Pancreas (tissue), 10 donors: ENCODE measurements around the gene WASF2. TPM values are rescaled to one million over a fixed set of nuclear protein-coding genes. Genes with fewer than 3 reads are reported as not detected.
"Not testable (repeated sequence)": the region's sequence is repeated elsewhere in the genome, so short reads cannot be mapped to it uniquely, and the experiment has no call there.

ENCODE experiments used
- ATAC-seq, 4 donors: fragments of 200-7000 bp; cut with Tn5 transposase; one replicate each; pipeline versions ENCODE4 v1.8.0 to v1.9.1; 2020; ENCODE audit warnings: mild to moderate bottlenecking in 4 of 4, moderate library complexity in 4 of 4
- DNase-seq, 6 donors: peaks; one replicate each; pipeline ENCODE4 v3.0.0-alpha.2; 2020
- FAIRE-seq: peaks from 2 replicates; lab custom pipeline; 2012; peaks lifted over from hg19 to GRCh38; lab: Jason Lieb, UNC
- H3K27ac ChIP-seq, 4 donors: fragments of 200-600 bp; sonication (generic); 1 replicate in 3 of 4; 2 replicates in 1 of 4; pipeline versions ENCODE4 v1.5.0 to v1.8.0; 2020
- H3K27me3 ChIP-seq, 4 donors: fragments of 200-600 bp; one replicate each; pipeline ENCODE4 v1.8.0; 2021
- H3K36me3 ChIP-seq, 3 donors: fragments of 200-600 bp; sonication (generic) in 1 of 3; one replicate each; pipeline versions ENCODE4 v1.5.0 to v1.8.0; 2020 to 2021
- H3K4me1 ChIP-seq, 3 donors: fragments of 200-600 bp; one replicate each; pipeline ENCODE4 v1.8.0; 2021
- H3K4me3 ChIP-seq, 4 donors: fragments of 200-600 bp; sonication (generic) in 2 of 4; one replicate each; pipeline versions ENCODE4 v1.5.0 to v1.8.0; 2020 to 2021
- H3K9me3 ChIP-seq, 4 donors: fragments of 200-600 bp; one replicate each; pipeline ENCODE4 v1.8.0; 2021
- CTCF ChIP-seq, 4 donors: fragments of 200-600 bp; sonication (generic) in 3 of 4; IDR thresholded peaks; one replicate each; pipeline versions ENCODE4 v1.5.0 to v1.8.0; 2021; ENCODE audit warnings: antibody characterized with exemption in 4 of 4
- WGBS, 2 donors: extraction: QIAGEN DNeasy Blood & Tissue Kit; methylation state at CpG; one replicate each; pipeline ENCODE4 v1.1.7; 2013; 5-methylcytosine and 5-hydroxymethylcytosine counted together
- intact Hi-C, 3 donors: fragments of 100-400 bp; cut with DNase I; formaldehyde crosslinking; loops; one replicate each; pipeline versions ENCODE4 v1.11.1 to v1.14.2; 2022
- polyA plus RNA-seq, 2 donors: library from polyadenylated mRNA; stranded (reverse); fragments of 200-250 nt; gene quantifications; one replicate each; pipeline ENCODE4 v1.2.3, GENCODE V29; 2013
- total RNA-seq, 6 donors: library from RNA; stranded (reverse); fragmentation: NEBNext Ultra II Directional in 4 of 6; extraction: Animal tissue kit (Norgen Biotek cat#: 25700) in 4 of 6; gene quantifications; one replicate each; pipeline versions ENCODE4 v1.2.1 to v1.2.4, GENCODE V29; 2021 to 2023
- donor health status: healthy with polysubstance abuse.
- donor health status: DM: no; HTN: no; CAD: no; lungs with moderate emphysema.
- donor health status: DM: no; HTN: no; CAD: no.
- donor health status: control.
- donor health status: control.
- donor health status: Bipolar disorder and iron deficiency.
- donor health status: DM: yes; HTN: yes; CAD: no.
- donor health status: DM: no; HTN: no; CAD: no.
- donor health status: DM: no; HTN: no; CAD: no.
- donor health status: DM: yes; HTN: yes; CAD: no.

WASF2 gene
- total and polyA plus RNA-seq, 8 donors = 13.5 to 83.2 (median 51.4) TPM

GRCh38 chr1:27478098-27478497, 11.9 kb downstream of the WASF2 start:
- DNase-seq (no peak), ATAC-seq (no peak), FAIRE-seq (no peak)
- no peaks in the 10 kb centered on the region for H3K36me3 ChIP-seq
- H3K27ac ChIP-seq = no peak overlapping the region
- intact Hi-C loops = no loop called here
- H3K4me1 ChIP-seq = peaks cover 4 to 14% (median 6%) of the 10 kb centered on the region in 3 donors
- WGBS, 2 donors = 92 to 97% methylated on average over 4 of the region's 4 CpGs
- no peaks in the 10 kb centered on the region for H3K9me3 ChIP-seq
- H3K27me3 ChIP-seq = no peaks in the 10 kb centered on the region
- H3K4me3 ChIP-seq = no peak overlapping the region
- no peak for TF ChIP-seq CTCF (IDR thresholded peaks at IDR 0.05)

- no peaks in the 10 kb centered on the region for H3K9me3 ChIP-seq
- ATAC-seq (no peak), FAIRE-seq (no peak), DNase-seq (no peak)
- no peak for TF ChIP-seq CTCF (IDR thresholded peaks at IDR 0.05)
- no peaks in the 10 kb centered on the region for H3K36me3 ChIP-seq
- H3K27ac ChIP-seq = no peak overlapping the region
- 88 to 93% methylated on average over 2 of the region's 2 CpGs for WGBS, 2 donors
- intact Hi-C loops = no loop called here
- H3K27me3 ChIP-seq = no peaks in the 10 kb centered on the region
- peaks cover 4 to 14% (median 6%) of the 10 kb centered on the region in 3 donors for H3K4me1 ChIP-seq
- no peak overlapping the region for H3K4me3 ChIP-seq
Observed at GRCh38 chr1:27476237-27476636, 13.7 kb downstream of the WASF2 start.

- H3K9me3 ChIP-seq = no peaks in the 10 kb centered on the region
- ATAC-seq = no peak
- TF ChIP-seq CTCF (IDR thresholded peaks at IDR 0.05) = no peak
- H3K4me1 ChIP-seq = peaks cover 4 to 14% (median 6%) of the 10 kb centered on the region in 3 donors
- H3K4me3 ChIP-seq = no peak overlapping the region
- no peak for DNase-seq
- FAIRE-seq = no peak
- no peaks in the 10 kb centered on the region for H3K36me3 ChIP-seq
- H3K27me3 ChIP-seq = no peaks in the 10 kb centered on the region
- intact Hi-C loops = no loop called here
- WGBS, 2 donors = 91 to 100% methylated on average over 4 of the region's 4 CpGs
- no peak overlapping the region for H3K27ac ChIP-seq
Observed at GRCh38 chr1:27475720-27476119, 14.2 kb downstream of the WASF2 start.

GRCh38 chr1:27473755-27474154, 16.2 kb downstream of the WASF2 start:
- TF ChIP-seq CTCF (IDR thresholded peaks at IDR 0.05) = no peak
- ATAC-seq (peak in 3 of 4 donors; percentile 13 to 21 (median 17)), DNase-seq (no peak), FAIRE-seq (no peak)
- Histone ChIP-seq H3K9me3 (no peaks in the 10 kb centered on the region), H3K4me1 (peaks cover 6 to 19% (median 10%) of the 10 kb centered on the region in 3 donors), H3K36me3 (no peaks in the 10 kb centered on the region), H3K27me3 (no peaks in the 10 kb centered on the region), H3K27ac (no peak overlapping the region), H3K4me3 (no peak overlapping the region)
- 22 to 24% methylated on average over 7 of the region's 7 CpGs for WGBS, 2 donors
- intact Hi-C loops = no loop called here

GRCh38 chr1:27472098-27472497, 17.9 kb downstream of the WASF2 start:
- ATAC-seq, intact Hi-C loops, H3K9me3 ChIP-seq, H3K36me3 ChIP-seq, FAIRE-seq, H3K27ac ChIP-seq, H3K4me3 ChIP-seq, H3K27me3 ChIP-seq, DNase-seq: not testable (repeated sequence)
- 95 to 97% methylated on average over 6 to 7 of the region's 7 CpGs for WGBS, 2 donors
- peaks cover 6 to 19% (median 10%) of the 10 kb centered on the region in 3 donors for H3K4me1 ChIP-seq
